HepG2 (cell line): ENCODE data around the gene SLC23A2. TPM values are rescaled to one million over a fixed set of nuclear protein-coding genes. Genes with fewer than 3 reads are reported as not detected.

ENCODE experiments used
- AHR ChIP-seq: IDR thresholded peaks from 2 replicates; pipeline ENCODE4 v1.6.1; 2018; ENCODE audit warnings: missing genetic modification reagents, missing compliant biosample characterization
- ATF7 ChIP-seq, 2 experiments: fragments of 450-650 bp in 1 of 2; sonication (generic) in 1 of 2; formaldehyde crosslinking in 1 of 2; IDR thresholded peaks; 2 replicates each; pipeline versions ENCODE4 v1.4.0 to v1.6.1; 2016 to 2020; ENCODE audit warnings: antibody characterized with exemption in 1 of 2, mild to moderate bottlenecking in 1 of 2, missing genetic modification reagents in 1 of 2
- CENPX ChIP-seq: sonication (generic); formaldehyde crosslinking; IDR thresholded peaks from 2 replicates; pipeline ENCODE4 v1.9.0; 2021; ENCODE audit warnings: mild to moderate bottlenecking, missing genetic modification reagents, moderate library complexity
- EP300 ChIP-seq, 3 experiments: sonication (generic) in 1 of 3; formaldehyde crosslinking in 1 of 3; IDR thresholded peaks; 2 replicates each; pipeline versions ENCODE4 v1.5.1 to v1.6.1; 2011 to 2020; ENCODE audit warnings: low read depth in 2 of 3, low read length in 2 of 3, borderline replicate concordance in 1 of 3, improper control_type of control experiment in 1 of 3, mild to moderate bottlenecking in 1 of 3, missing genetic modification reagents in 1 of 3, moderate library complexity in 1 of 3
- FOSL1 ChIP-seq: sonication (generic); formaldehyde crosslinking; IDR thresholded peaks from 2 replicates; pipeline ENCODE4 v1.9.0; 2021; ENCODE audit warnings: missing genetic modification reagents, borderline replicate concordance
- IKZF4 ChIP-seq: sonication (generic); formaldehyde crosslinking; IDR thresholded peaks from 2 replicates; pipeline ENCODE4 v1.5.1; 2020; ENCODE audit warnings: borderline replicate concordance, mild to moderate bottlenecking, low read depth, missing genetic modification reagents; ENCODE audit errors: not compliant biosample characterization
- KAT2B ChIP-seq: fragments of 150-350 bp; IDR thresholded peaks from 2 replicates; pipeline ENCODE4 v1.6.1; 2014; ENCODE audit warnings: low read depth, low read length, borderline replicate concordance
- NFIC ChIP-seq: IDR thresholded peaks from 2 replicates; pipeline ENCODE4 v1.6.1; 2012; ENCODE audit warnings: mild to moderate bottlenecking, low read length, inconsistent platforms
- NFKBIZ ChIP-seq: IDR thresholded peaks from 2 replicates; pipeline ENCODE4 v1.6.1; 2018; ENCODE audit warnings: missing genetic modification reagents, missing compliant biosample characterization
- PAF1 ChIP-seq: IDR thresholded peaks from 2 replicates; pipeline ENCODE4 v1.6.1; 2016; ENCODE audit warnings: missing genetic modification reagents, missing compliant biosample characterization
- POLR2AphosphoS2 ChIP-seq: IDR thresholded peaks from 2 replicates; pipeline ENCODE4 v1.6.1; 2011; ENCODE audit warnings: low read depth, low read length, improper control_type of control experiment
- RELA ChIP-seq: sonication (generic); formaldehyde crosslinking; IDR thresholded peaks from 2 replicates; pipeline ENCODE4 v1.4.0; 2020; ENCODE audit warnings: missing genetic modification reagents
- SATB2 ChIP-seq: sonication (generic); formaldehyde crosslinking; IDR thresholded peaks from 2 replicates; pipeline ENCODE4 v1.5.0; 2020; ENCODE audit warnings: missing genetic modification reagents
- SP5 ChIP-seq: IDR thresholded peaks from 2 replicates; pipeline ENCODE4 v1.6.1; 2016; ENCODE audit warnings: low read depth, borderline replicate concordance
- ZFX ChIP-seq: sonication (generic); formaldehyde crosslinking; IDR thresholded peaks from 2 replicates; pipeline ENCODE4 v1.4.0; 2020; ENCODE audit warnings: mild to moderate bottlenecking, low read depth, missing genetic modification reagents, moderate library complexity
- ZNF143 ChIP-seq: sonication (generic); formaldehyde crosslinking; IDR thresholded peaks from 2 replicates; pipeline ENCODE4 v1.4.0; 2020; ENCODE audit warnings: missing genetic modification reagents
- ZNF350 ChIP-seq: sonication (generic); formaldehyde crosslinking; IDR thresholded peaks from 2 replicates; pipeline ENCODE4 v1.4.0; 2020; ENCODE audit warnings: mild to moderate bottlenecking, low read depth, missing genetic modification reagents, borderline replicate concordance
- ZNF431 ChIP-seq: sonication (generic); formaldehyde crosslinking; IDR thresholded peaks from 2 replicates; pipeline ENCODE4 v1.9.0; 2022; ENCODE audit warnings: missing genetic modification reagents, low read depth, mild to moderate bottlenecking, borderline replicate concordance
- ZNF672 ChIP-seq: sonication (generic); formaldehyde crosslinking; IDR thresholded peaks from 2 replicates; pipeline ENCODE4 v1.8.1; 2022; ENCODE audit warnings: missing genetic modification reagents
- polyA plus RNA-seq, 8 experiments: library from polyadenylated mRNA; depleted of rRNA in 3 of 8; stranded (reverse) in 7 of 8; unstranded in 1 of 8; fragments of >200 nt; fragmentation: Illumina TruSeq in 4 of 8; extraction: Trizol in 4 of 8; gene quantifications; 2 replicates each; pipeline versions ENCODE4 v1.2.1 to v1.2.3, GENCODE V29; 2011 to 2016; ENCODE audit warnings: low read depth in 4 of 8, missing spikeins in 1 of 8, mixed read lengths in 1 of 8; ENCODE audit not compliant: insufficient read depth in 1 of 8
- total RNA-seq, 5 experiments: library from RNA; depleted of rRNA; stranded (reverse); fragments of >200 nt; fragmentation: Illumina TruSeq; extraction: Trizol; gene quantifications; 2 replicates each; pipeline ENCODE4 v1.2.3, GENCODE V29; 2016; ENCODE audit warnings: low read depth in 1 of 5
- TF ChIP-seq, protein P1 (sequence below): sonication (generic); formaldehyde crosslinking; IDR thresholded peaks from 2 replicates; pipeline ENCODE4 v1.4.0; 2020; ENCODE audit warnings: missing genetic modification reagents
- TF ChIP-seq, protein P2 (sequence below): sonication (generic); formaldehyde crosslinking; IDR thresholded peaks from 2 replicates; pipeline ENCODE4 v1.8.1; 2023; ENCODE audit warnings: mild to moderate bottlenecking, inconsistent platforms, moderate library complexity, missing genetic modification reagents, borderline replicate concordance
- TF ChIP-seq, protein P3 (sequence below): sonication (generic); formaldehyde crosslinking; IDR thresholded peaks from 2 replicates; pipeline ENCODE4 v1.4.0; 2020; ENCODE audit warnings: missing genetic modification reagents
- TF ChIP-seq, protein P4 (sequence below): sonication (generic); formaldehyde crosslinking; IDR thresholded peaks from 2 replicates; pipeline ENCODE4 v1.4.0; 2020; ENCODE audit warnings: missing genetic modification reagents

SLC23A2 gene
- total and polyA plus RNA-seq, 2 of the 13 experiments (the other 11 are each of a cell fraction or from before 2014, with no cell fraction given): 42.2 to 51.2 TPM

DNA sequence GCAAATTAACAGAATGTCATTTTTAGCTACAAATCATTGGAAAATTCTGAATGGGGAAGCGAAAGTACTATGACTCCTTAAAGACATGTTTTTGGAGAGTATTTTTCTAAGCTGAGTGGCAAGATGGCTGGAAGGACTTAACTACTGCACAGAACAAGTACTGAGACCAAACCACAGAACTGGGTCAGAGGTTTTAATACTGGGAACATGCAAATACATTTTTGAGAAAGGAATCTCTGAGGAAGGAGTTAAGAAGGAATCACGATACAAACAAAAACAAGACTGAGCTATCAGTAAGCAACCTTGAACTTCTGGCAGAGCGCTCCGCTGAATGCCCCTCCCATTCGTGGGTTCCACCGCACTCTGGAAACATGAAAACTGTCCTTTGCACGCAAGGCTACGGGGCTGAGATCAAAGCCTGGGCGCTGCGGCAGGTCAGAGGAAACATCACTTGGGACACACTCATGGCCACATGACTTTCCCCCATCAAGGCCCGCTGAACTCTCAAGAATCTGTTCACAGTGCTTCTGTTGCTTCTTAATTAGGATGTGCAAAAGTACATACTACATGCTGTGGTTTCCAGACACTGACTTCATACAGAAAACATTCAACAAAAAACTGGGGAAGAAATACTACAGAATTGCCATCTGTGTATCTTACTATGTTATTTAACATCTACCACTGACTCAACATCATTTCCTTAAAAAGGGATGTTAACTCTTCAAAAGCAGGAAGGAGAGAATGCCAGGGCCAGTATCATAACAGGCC is 27.8 kb downstream of the SLC23A2 start (continued):
- TF ChIP-seq, protein P1, sequence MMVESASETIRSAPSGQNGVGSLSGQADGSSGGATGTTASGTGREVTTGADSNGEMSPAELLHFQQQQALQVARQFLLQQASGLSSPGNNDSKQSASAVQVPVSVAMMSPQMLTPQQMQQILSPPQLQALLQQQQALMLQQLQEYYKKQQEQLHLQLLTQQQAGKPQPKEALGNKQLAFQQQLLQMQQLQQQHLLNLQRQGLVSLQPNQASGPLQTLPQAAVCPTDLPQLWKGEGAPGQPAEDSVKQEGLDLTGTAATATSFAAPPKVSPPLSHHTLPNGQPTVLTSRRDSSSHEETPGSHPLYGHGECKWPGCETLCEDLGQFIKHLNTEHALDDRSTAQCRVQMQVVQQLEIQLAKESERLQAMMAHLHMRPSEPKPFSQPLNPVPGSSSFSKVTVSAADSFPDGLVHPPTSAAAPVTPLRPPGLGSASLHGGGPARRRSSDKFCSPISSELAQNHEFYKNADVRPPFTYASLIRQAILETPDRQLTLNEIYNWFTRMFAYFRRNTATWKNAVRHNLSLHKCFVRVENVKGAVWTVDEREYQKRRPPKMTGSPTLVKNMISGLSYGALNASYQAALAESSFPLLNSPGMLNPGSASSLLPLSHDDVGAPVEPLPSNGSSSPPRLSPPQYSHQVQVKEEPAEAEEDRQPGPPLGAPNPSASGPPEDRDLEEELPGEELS (CRISPR knock-in tag): peak; percentile 99
- peak; percentile 80 for TF ChIP-seq ZFX (CRISPR knock-in tag)
- TF ChIP-seq, protein P2, sequence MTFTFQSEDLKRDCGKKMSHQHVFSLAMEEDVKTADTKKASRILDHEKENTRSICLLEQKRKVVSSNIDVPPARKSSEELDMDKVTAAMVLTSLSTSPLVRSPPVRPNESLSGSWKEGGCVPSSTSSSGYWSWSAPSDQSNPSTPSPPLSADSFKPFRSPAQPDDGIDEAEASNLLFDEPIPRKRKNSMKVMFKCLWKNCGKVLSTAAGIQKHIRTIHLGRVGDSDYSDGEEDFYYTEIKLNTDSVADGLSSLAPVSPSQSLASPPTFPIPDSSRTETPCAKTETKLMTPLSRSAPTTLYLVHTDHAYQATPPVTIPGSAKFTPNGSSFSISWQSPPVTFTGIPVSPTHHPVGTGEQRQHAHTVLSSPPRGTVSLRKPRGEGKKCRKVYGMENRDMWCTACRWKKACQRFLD (CRISPR knock-in tag): no peak
- TF ChIP-seq NFIC: peak; percentile 83
- peak; percentile 91 for TF ChIP-seq ZNF350
- TF ChIP-seq NFKBIZ: peak; percentile 89
- TF ChIP-seq PAF1 (CRISPR knock-in tag): no peak
- TF ChIP-seq, protein P3, sequence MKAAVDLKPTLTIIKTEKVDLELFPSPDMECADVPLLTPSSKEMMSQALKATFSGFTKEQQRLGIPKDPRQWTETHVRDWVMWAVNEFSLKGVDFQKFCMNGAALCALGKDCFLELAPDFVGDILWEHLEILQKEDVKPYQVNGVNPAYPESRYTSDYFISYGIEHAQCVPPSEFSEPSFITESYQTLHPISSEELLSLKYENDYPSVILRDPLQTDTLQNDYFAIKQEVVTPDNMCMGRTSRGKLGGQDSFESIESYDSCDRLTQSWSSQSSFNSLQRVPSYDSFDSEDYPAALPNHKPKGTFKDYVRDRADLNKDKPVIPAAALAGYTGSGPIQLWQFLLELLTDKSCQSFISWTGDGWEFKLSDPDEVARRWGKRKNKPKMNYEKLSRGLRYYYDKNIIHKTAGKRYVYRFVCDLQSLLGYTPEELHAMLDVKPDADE: no peak; the same call in 1 of the 2 replicates
- TF ChIP-seq EP300 (IDR thresholded peaks at IDR 0.05; ENCODE audit: low read depth in 2 of 2, low read length in 2 of 2): peak; percentile 97 to 99
- peak; percentile 98 for TF ChIP-seq EP300 (CRISPR knock-in tag; IDR thresholded peaks at IDR 0.05; ENCODE audit: borderline replicate concordance)
- TF ChIP-seq, protein P4, sequence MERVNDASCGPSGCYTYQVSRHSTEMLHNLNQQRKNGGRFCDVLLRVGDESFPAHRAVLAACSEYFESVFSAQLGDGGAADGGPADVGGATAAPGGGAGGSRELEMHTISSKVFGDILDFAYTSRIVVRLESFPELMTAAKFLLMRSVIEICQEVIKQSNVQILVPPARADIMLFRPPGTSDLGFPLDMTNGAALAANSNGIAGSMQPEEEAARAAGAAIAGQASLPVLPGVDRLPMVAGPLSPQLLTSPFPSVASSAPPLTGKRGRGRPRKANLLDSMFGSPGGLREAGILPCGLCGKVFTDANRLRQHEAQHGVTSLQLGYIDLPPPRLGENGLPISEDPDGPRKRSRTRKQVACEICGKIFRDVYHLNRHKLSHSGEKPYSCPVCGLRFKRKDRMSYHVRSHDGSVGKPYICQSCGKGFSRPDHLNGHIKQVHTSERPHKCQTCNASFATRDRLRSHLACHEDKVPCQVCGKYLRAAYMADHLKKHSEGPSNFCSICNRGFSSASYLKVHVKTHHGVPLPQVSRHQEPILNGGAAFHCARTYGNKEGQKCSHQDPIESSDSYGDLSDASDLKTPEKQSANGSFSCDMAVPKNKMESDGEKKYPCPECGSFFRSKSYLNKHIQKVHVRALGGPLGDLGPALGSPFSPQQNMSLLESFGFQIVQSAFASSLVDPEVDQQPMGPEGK (CRISPR knock-in tag): peak; percentile 97
- peak; percentile 54 for TF ChIP-seq IKZF4 (CRISPR knock-in tag)
- TF ChIP-seq CENPX: no peak
- peak; percentile 100 for TF ChIP-seq SP5 (CRISPR knock-in tag)
- TF ChIP-seq SATB2: peak; percentile 66; the same call in 1 of the 2 replicates
- TF ChIP-seq ZNF431: peak; percentile 53; the same call in 1 of the 2 replicates
- no peak for TF ChIP-seq ZNF672 (CRISPR knock-in tag)
- peak; percentile 45; the same call in 1 of the 2 replicates for TF ChIP-seq ZNF143 (CRISPR knock-in tag)
- TF ChIP-seq ATF7 (IDR thresholded peaks at IDR 0.05): no peak
- peak; percentile 82; the same call in 1 of the 2 replicates for TF ChIP-seq ATF7 (CRISPR knock-in tag; IDR thresholded peaks at IDR 0.05)
- TF ChIP-seq AHR (CRISPR knock-in tag): peak; percentile 100
- TF ChIP-seq FOSL1 (CRISPR knock-in tag): peak; percentile 59; the same call in 1 of the 2 replicates
- TF ChIP-seq RELA (CRISPR knock-in tag): no peak
- TF ChIP-seq KAT2B: no peak
- no peak for TF ChIP-seq POLR2AphosphoS2
